Liver (tissue), 9 donors: Measurements from ENCODE around the gene DTNA. TPM values are rescaled to one million over a fixed set of nuclear protein-coding genes. Genes with fewer than 3 reads are reported as not detected.

Experiments
- DNase-seq: peaks from one replicate; pipeline ENCODE4 v3.0.0-alpha.2; 2017; ENCODE audit warnings: low spot score
- H3K27ac ChIP-seq, 2 donors: one replicate each; pipeline ENCODE4 v1.7.0; 2013; ENCODE audit warnings: inconsistent platforms in 2 of 2, low read length in 2 of 2, control low read depth in 1 of 2, low read depth in 1 of 2, mild to moderate bottlenecking in 1 of 2
- H3K27me3 ChIP-seq, 4 donors: one replicate each; pipeline versions ENCODE4 v1.6.1 to v1.7.0; 2013; ENCODE audit warnings: low read length in 3 of 4, inconsistent platforms in 1 of 4, mild to moderate bottlenecking in 1 of 4, moderate library complexity in 1 of 4; ENCODE audit not compliant: control insufficient read depth in 4 of 4, insufficient read depth in 4 of 4
- H3K36me3 ChIP-seq, 4 donors: one replicate each; pipeline versions ENCODE4 v1.6.1 to v1.7.0; 2013; ENCODE audit warnings: low read length in 3 of 4, mild to moderate bottlenecking in 3 of 4, low read depth in 1 of 4, moderate library complexity in 1 of 4; ENCODE audit not compliant: control insufficient read depth in 4 of 4, insufficient read depth in 3 of 4
- H3K4me1 ChIP-seq, 4 donors: one replicate each; pipeline versions ENCODE4 v1.6.1 to v1.7.0; 2013; ENCODE audit warnings: low read length in 3 of 4, mild to moderate bottlenecking in 3 of 4, moderate library complexity in 1 of 4; ENCODE audit not compliant: control insufficient read depth in 4 of 4, insufficient read depth in 4 of 4
- H3K4me3 ChIP-seq, 3 donors: one replicate each; pipeline versions ENCODE4 v1.6.1 to v1.7.0; 2013; ENCODE audit warnings: low read length in 3 of 3, control low read depth in 1 of 3, low read depth in 1 of 3, mild to moderate bottlenecking in 1 of 3
- H3K9ac ChIP-seq, 2 donors: one replicate each; pipeline ENCODE4 v1.7.0; 2013; ENCODE audit warnings: low read length in 2 of 2, mild to moderate bottlenecking in 2 of 2, moderate library complexity in 2 of 2, control low read depth in 1 of 2, low read depth in 1 of 2
- H3K9me3 ChIP-seq, 4 donors: one replicate each; pipeline versions ENCODE4 v1.6.1 to v1.7.0; 2013; ENCODE audit warnings: low read length in 3 of 4; ENCODE audit not compliant: control insufficient read depth in 4 of 4
- ATF3 ChIP-seq: IDR thresholded peaks from 2 replicates; pipeline ENCODE4 v1.6.1; 2016; ENCODE audit warnings: antibody characterized with exemption
- CTCF ChIP-seq: fragments of 150-350 bp; IDR thresholded peaks from 2 replicates; pipeline ENCODE4 v1.5.1; 2017; ENCODE audit warnings: improper control_type of control experiment, low read depth, low read length; ENCODE audit not compliant: missing input control
- EGR1 ChIP-seq, 2 donors: IDR thresholded peaks; 2 replicates each; pipeline ENCODE4 v1.6.1; 2016 to 2018; ENCODE audit warnings: antibody characterized with exemption in 2 of 2, low read depth in 2 of 2
- FOXA1 ChIP-seq: IDR thresholded peaks from 2 replicates; pipeline ENCODE4 v1.6.1; 2016; ENCODE audit warnings: antibody characterized with exemption
- FOXA2 ChIP-seq: IDR thresholded peaks from 2 replicates; pipeline ENCODE4 v1.6.1; 2016; ENCODE audit warnings: antibody characterized with exemption
- GABPA ChIP-seq, 2 donors: IDR thresholded peaks in 1 of 2; conservative IDR thresholded peaks in 1 of 2; 2 replicates each; pipeline ENCODE4 v1.6.1; 2016; ENCODE audit warnings: antibody characterized with exemption in 2 of 2, mild to moderate bottlenecking in 1 of 2, moderate library complexity in 1 of 2
- HNF4A ChIP-seq, 2 donors: conservative IDR thresholded peaks; 2 replicates each; pipeline ENCODE4 v1.6.1; 2016; ENCODE audit warnings: antibody characterized with exemption in 2 of 2, mild to moderate bottlenecking in 2 of 2
- HNF4G ChIP-seq: IDR thresholded peaks from 2 replicates; pipeline ENCODE4 v1.6.1; 2016; ENCODE audit warnings: antibody characterized with exemption
- JUND ChIP-seq, 2 donors: IDR thresholded peaks; 2 replicates each; pipeline ENCODE4 v1.6.1; 2016; ENCODE audit warnings: antibody characterized with exemption in 2 of 2
- NR2F2 ChIP-seq: IDR thresholded peaks from 2 replicates; pipeline ENCODE4 v1.6.1; 2016; ENCODE audit warnings: antibody characterized with exemption
- RAD21 ChIP-seq, 2 donors: IDR thresholded peaks; 2 replicates each; pipeline ENCODE4 v1.6.1; 2016; ENCODE audit warnings: antibody characterized with exemption in 2 of 2, mild to moderate bottlenecking in 2 of 2
- REST ChIP-seq: IDR thresholded peaks from 2 replicates; pipeline ENCODE4 v1.6.1; 2016; ENCODE audit warnings: antibody characterized with exemption, mild to moderate bottlenecking
- RXRA ChIP-seq, 2 donors: IDR thresholded peaks; 2 replicates each; pipeline ENCODE4 v1.6.1; 2017 to 2018; ENCODE audit warnings: antibody characterized with exemption in 2 of 2, mild to moderate bottlenecking in 1 of 2
- SP1 ChIP-seq: IDR thresholded peaks from 2 replicates; pipeline ENCODE4 v1.6.1; 2018; ENCODE audit warnings: antibody characterized with exemption, mild to moderate bottlenecking
- TAF1 ChIP-seq: conservative IDR thresholded peaks from 2 replicates; pipeline ENCODE4 v1.6.1; 2016; ENCODE audit warnings: antibody characterized with exemption, mild to moderate bottlenecking
- YY1 ChIP-seq: IDR thresholded peaks from 2 replicates; pipeline ENCODE4 v1.6.1; 2016; ENCODE audit warnings: antibody characterized with exemption, mild to moderate bottlenecking
- ZBTB33 ChIP-seq: IDR thresholded peaks from 2 replicates; pipeline ENCODE4 v1.6.1; 2016; ENCODE audit warnings: antibody characterized with exemption
- WGBS: extraction: QIAGEN DNeasy Blood & Tissue Kit; methylation state at CpG from one replicate; pipeline ENCODE4 v1.1.7; 2013; 5-methylcytosine and 5-hydroxymethylcytosine counted together
- polyA plus RNA-seq, 2 donors: library from polyadenylated mRNA; stranded (reverse) in 1 of 2; unstranded in 1 of 2; fragments of 200-250 nt in 1 of 2; fragments of >200 nt in 1 of 2; fragmentation: Nextera tagmentation in 1 of 2; extraction: Ambion mirVana in 1 of 2; gene quantifications; one replicate each; pipeline versions ENCODE4 v1.2.1 to v1.2.3, GENCODE V29; 2013 to 2015
- total RNA-seq, 2 donors: library from RNA; depleted of rRNA; stranded (reverse); fragments of >200 nt; gene quantifications; one replicate each; pipeline ENCODE4 v1.2.3, GENCODE V29; 2014
- TF ChIP-seq, protein P1 (sequence below): IDR thresholded peaks from 2 replicates; pipeline ENCODE4 v1.6.1; 2016; ENCODE audit warnings: antibody characterized with exemption
- donor health status: healthy.
- donor health status: healthy.
- donor health status: healthy.
- donor health status: healthy.
- donor health status: healthy.

DTNA gene
- total and polyA plus RNA-seq, 4 donors: 0.33 to 3.2 (median 1.4) TPM

DNA sequence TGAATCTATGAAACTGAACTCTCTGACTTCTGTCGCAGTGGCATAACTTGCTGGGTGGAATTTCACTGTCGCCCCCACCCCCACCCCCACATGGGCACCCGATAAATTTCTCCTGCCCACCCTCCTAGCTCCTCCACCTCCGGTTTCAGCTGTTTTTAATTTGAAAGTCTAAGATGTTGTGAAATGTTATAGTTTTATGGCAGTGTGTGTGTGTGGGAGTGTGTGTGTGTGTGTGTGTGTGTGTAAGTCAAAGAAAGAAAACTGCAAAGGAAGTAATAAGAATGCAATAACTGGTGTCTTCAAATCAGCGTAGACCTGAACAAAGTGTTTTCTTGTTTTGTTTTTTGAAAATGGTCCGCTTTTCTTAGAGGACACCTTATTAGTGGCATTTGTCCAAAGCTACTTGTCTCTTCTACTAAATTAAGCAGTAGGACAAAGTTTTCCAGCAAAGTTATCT lies 388 bp downstream of the DTNA start:
- 62% methylated on average over 6 of the region's 6 CpGs for WGBS
- no peak overlapping the region for H3K4me3 ChIP-seq
- H3K36me3 ChIP-seq: no peaks in the 10 kb centered on the region
- peaks cover 0 to 3% (median 0%) of the 10 kb centered on the region in 4 donors for H3K27me3 ChIP-seq
- no peak overlapping the region for H3K9ac ChIP-seq
- no peaks in the 10 kb centered on the region for H3K4me1 ChIP-seq
- no peak for DNase-seq
- H3K27ac ChIP-seq: no peak overlapping the region
- H3K9me3 ChIP-seq: no peaks in the 10 kb centered on the region
- no peak for TF ChIP-seq RXRA (IDR thresholded peaks at IDR 0.05)
- no peak for TF ChIP-seq GABPA (IDR thresholded peaks at IDR 0.05 in 1 of 2, conservative IDR thresholded peaks at IDR 0.05 in 1 of 2)
- no peak for TF ChIP-seq NR2F2
- no peak for TF ChIP-seq ATF3
- TF ChIP-seq RAD21 (IDR thresholded peaks at IDR 0.05): no peak
- no peak for TF ChIP-seq HNF4G
- no peak for TF ChIP-seq EGR1 (IDR thresholded peaks at IDR 0.05; ENCODE audit: low read depth in 2 of 2)
- TF ChIP-seq, protein P1, sequence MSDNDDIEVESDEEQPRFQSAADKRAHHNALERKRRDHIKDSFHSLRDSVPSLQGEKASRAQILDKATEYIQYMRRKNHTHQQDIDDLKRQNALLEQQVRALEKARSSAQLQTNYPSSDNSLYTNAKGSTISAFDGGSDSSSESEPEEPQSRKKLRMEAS: no peak
- no peak for TF ChIP-seq FOXA1
- TF ChIP-seq FOXA2: no peak
- TF ChIP-seq YY1: no peak
- no peak for TF ChIP-seq REST
- no peak for TF ChIP-seq JUND (IDR thresholded peaks at IDR 0.05)
- TF ChIP-seq SP1: no peak
- TF ChIP-seq TAF1: no peak

DNA sequence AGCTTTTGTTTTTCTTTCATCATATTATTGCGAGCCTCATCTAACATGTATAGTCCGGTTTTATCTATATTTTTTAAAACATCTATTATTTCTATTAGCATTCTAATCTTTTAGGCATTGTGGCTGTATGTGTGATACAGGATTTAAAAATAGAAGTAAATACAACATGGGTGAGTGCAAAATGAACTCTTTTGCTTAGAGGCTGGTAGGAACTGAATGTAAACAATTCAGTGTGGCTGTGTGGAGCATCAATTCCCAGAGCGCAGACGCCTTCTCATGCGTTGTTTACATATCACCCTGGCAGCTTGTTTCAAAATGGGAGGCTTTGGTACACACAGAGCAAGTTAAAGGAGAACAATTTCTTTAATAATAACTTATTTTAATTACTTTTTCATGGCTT lies 836 bp downstream of the DTNA start:
- DNase-seq: no peak
- Histone ChIP-seq H3K36me3 (no peaks in the 10 kb centered on the region), H3K4me3 (no peak overlapping the region), H3K9ac (no peak overlapping the region), H3K27me3 (peaks cover 0 to 3% (median 0%) of the 10 kb centered on the region in 4 donors), H3K27ac (no peak overlapping the region), H3K4me1 (no peaks in the 10 kb centered on the region), H3K9me3 (no peaks in the 10 kb centered on the region)
- WGBS: 55% methylated on average over 5 of the region's 5 CpGs
- TF ChIP-seq FOXA1 (no peak), ZBTB33 (no peak), ATF3 (no peak), SP1 (no peak), EGR1 (IDR thresholded peaks at IDR 0.05; ENCODE audit: low read depth in 2 of 2) (no peak), RAD21 (IDR thresholded peaks at IDR 0.05) (no peak), FOXA2 (no peak), RXRA (IDR thresholded peaks at IDR 0.05) (no peak), HNF4G (no peak), TAF1 (no peak), CTCF (no peak), NR2F2 (no peak), YY1 (no peak), REST (no peak), JUND (IDR thresholded peaks at IDR 0.05) (no peak), GABPA (IDR thresholded peaks at IDR 0.05 in 1 of 2, conservative IDR thresholded peaks at IDR 0.05 in 1 of 2) (no peak), HNF4A (conservative IDR thresholded peaks at IDR 0.05) (no peak)
- TF ChIP-seq, protein P1: no peak
